NB4 (cell line): ENCODE measurements around the gene PLN.

Source experiments
- DNase-seq: peaks from one replicate; pipeline ENCODE4 v3.0.0; 2010; ENCODE audit warnings: low read depth
- H3K4me3 ChIP-seq: one replicate; pipeline ENCODE4 v1.5.1; 2011; ENCODE audit warnings: mild to moderate bottlenecking, low read depth, low read length, moderate library complexity
- MYC ChIP-seq: IDR thresholded peaks from 2 replicates; pipeline ENCODE4 v1.6.1; 2011; ENCODE audit warnings: low read depth, low read length
- POLR2A ChIP-seq: IDR thresholded peaks from 2 replicates; pipeline ENCODE4 v1.6.1; 2011; ENCODE audit warnings: mild to moderate bottlenecking; ENCODE audit not compliant: insufficient read length; ENCODE audit errors: extremely low read depth
- TF ChIP-seq, protein P1 (sequence below): IDR thresholded peaks from one replicate; pipeline ENCODE4 v1.5.1; 2012; ENCODE audit warnings: low read depth, low read length
- TF ChIP-seq, protein P2 (sequence below): IDR thresholded peaks from 2 replicates; pipeline ENCODE4 v1.6.1; 2011; ENCODE audit warnings: low read depth, low read length

The PLN gene

DNA sequence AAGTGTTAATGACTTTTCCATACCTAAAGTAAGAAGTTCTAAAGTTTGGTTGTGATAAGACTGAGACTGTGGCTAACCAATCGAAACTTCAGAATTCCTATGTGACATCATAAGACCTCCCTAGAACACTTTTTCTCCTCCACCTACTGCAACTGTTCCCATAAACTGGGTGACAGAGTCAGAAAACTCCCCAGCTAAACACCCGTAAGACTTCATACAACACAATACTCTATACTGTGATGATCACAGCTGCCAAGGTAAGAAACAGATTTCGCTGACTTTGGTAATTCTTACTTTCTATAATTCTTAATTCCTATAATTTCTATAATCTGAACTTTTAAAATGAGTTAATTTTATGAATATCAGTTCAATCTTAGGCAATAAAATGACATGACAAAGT lies at the start of gene PLN:
TSS of gene PLN (plus strand) at position 161 of the 400 bp plus-strand sequence. CDS start 10,626 bp downstream, outside the sequence.
- no peak for DNase-seq
- no peak within 1 kb of the TSS for H3K4me3 ChIP-seq
- TF ChIP-seq POLR2A = no peak
- TF ChIP-seq, protein P1, sequence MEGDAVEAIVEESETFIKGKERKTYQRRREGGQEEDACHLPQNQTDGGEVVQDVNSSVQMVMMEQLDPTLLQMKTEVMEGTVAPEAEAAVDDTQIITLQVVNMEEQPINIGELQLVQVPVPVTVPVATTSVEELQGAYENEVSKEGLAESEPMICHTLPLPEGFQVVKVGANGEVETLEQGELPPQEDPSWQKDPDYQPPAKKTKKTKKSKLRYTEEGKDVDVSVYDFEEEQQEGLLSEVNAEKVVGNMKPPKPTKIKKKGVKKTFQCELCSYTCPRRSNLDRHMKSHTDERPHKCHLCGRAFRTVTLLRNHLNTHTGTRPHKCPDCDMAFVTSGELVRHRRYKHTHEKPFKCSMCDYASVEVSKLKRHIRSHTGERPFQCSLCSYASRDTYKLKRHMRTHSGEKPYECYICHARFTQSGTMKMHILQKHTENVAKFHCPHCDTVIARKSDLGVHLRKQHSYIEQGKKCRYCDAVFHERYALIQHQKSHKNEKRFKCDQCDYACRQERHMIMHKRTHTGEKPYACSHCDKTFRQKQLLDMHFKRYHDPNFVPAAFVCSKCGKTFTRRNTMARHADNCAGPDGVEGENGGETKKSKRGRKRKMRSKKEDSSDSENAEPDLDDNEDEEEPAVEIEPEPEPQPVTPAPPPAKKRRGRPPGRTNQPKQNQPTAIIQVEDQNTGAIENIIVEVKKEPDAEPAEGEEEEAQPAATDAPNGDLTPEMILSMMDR = no peak
- TF ChIP-seq, protein P2, sequence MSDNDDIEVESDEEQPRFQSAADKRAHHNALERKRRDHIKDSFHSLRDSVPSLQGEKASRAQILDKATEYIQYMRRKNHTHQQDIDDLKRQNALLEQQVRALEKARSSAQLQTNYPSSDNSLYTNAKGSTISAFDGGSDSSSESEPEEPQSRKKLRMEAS = no peak

DNA sequence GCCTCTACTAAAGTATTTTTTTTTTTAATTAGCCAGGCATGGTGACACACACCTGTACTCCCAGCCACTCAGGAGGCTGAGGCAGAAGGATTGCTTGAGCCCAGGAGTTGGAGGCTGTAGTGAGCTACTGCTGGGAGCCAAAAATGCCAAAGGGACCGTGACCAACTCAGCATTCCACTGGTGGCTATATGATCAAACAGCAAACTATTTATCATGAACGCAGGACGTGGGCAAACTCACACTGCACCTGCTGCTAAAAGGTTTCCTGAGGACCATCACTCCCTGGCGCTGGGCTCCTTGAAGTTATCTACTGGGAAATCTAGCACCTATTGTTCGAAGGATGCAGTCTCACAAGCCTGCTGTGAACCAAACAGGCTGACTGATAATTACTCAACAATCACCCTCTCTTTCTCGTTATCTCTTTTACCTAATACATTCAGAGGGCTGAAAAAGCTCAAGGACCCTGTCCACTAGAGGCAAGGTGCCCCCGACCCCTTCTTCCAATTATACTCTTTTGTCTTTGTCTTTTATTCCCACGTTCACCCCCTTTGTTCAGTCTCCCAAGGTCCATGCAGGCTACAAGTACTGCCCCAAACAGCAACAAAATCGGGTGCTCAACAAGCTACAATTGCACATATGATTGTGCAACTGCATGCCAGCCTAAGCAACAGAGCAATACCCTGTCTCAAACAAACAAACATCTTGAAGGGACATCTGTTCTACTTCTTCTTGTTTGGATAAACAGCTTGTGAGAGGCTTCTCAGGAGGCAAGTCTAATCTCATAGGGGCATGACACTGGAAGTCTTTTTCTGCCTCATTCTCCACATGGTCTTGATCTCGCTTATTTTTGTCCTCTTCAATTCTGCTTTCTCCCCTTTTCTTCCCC lies 47.7 kb upstream of the PLN start:
- no peak for TF ChIP-seq MYC
- TF ChIP-seq, protein P1 = no peak
- no peak for TF ChIP-seq POLR2A
- TF ChIP-seq, protein P2 = no peak
- DNase-seq = no peak

DNA sequence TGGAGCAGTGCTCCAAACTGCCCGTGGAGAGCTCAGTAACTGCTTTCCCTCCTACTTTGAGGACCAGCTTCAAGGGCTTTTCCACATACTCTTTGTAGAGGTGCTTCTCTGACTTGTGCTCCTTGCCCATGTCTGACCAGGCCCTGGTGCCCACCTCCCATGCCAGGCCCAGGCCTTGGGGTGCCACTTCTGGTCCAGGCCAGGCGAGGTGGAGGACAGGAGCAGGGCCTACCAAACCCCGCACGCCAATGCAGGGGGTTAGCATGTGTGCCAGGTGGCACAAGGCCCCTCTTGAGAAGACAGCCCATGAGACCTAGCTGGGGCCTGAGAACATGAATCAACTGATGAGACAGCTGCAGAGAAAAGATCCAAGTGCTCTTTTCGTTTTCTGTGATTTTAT lies 47.0 kb upstream of the PLN start:
- H3K4me3 ChIP-seq = no peak overlapping the region
- no peak for DNase-seq
- TF ChIP-seq, protein P1 = no peak
- TF ChIP-seq MYC = no peak

More for the DNA sequence above, 47.7 kb upstream of the PLN start:
- no peak overlapping the region for H3K4me3 ChIP-seq

DNA sequence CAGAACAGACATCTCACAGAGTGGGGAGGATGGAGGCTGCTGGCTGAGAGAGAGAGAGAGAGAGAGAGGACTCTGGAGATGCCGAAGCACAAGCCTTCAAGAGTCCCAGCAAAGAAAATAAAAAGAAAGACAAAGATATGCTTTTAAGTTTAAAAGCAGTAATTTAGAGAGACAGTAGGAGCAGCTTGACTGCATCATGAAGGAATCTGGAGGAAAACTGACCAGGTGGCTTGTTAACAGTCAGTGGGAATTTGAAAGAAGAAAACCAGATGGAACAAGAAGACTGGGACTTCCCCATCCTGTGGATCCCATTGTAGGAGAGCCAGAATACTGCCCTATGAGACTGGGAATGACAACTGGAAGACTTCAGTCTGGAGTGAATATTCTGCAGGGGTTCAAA lies 46.3 kb upstream of the PLN start:
- TF ChIP-seq POLR2A = no peak
- H3K4me3 ChIP-seq = no peak overlapping the region
- DNase-seq = no peak

DNA sequence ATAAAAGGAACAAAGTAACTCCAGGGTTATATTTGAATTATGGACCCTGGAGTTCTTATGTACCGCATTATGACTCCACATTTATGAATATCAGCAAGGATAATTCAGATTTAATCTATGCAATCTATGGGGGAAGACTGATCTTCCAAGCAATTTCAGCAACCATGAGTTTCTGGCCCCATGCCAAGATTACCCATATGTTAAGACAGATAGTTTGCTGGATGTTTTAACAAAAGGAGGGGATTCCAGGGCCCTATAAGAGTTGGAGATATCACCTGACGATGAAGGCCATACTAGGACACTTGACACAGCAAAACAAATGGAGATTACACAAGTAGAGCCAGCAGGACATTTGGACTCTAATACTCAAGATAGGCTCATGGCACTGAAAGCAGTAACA lies 45.9 kb upstream of the PLN start:
- H3K4me3 ChIP-seq = no peak overlapping the region
- no peak for TF ChIP-seq POLR2A
- TF ChIP-seq, protein P1 = no peak
- no peak for TF ChIP-seq MYC
- TF ChIP-seq, protein P2 = no peak
- DNase-seq = no peak

DNA sequence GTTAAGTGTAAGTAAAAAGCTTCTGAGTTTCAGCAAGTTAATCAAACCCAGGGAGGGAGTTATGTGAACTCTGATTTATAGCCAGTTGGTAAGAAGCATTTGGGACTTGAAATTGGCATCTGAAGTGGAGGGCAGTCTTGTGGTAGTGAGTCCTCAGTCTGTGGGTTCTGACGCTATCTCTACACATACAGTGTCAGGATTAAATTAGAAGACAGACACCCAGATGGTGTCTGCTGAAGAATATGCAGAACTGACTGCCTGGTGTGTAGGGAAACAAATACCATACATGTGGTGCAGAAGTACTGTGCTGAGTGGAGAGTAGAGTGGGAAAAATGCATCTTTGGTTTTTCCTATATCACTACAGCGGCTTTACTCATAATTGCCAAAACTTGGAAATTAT lies 43.5 kb upstream of the PLN start:
- no peak for DNase-seq
- no peak overlapping the region for H3K4me3 ChIP-seq
- TF ChIP-seq, protein P2 = no peak
- no peak for TF ChIP-seq POLR2A
- TF ChIP-seq, protein P1 = no peak
- TF ChIP-seq MYC = no peak
